Measurements from ENCODE around the gene PGAP1.

DNA sequence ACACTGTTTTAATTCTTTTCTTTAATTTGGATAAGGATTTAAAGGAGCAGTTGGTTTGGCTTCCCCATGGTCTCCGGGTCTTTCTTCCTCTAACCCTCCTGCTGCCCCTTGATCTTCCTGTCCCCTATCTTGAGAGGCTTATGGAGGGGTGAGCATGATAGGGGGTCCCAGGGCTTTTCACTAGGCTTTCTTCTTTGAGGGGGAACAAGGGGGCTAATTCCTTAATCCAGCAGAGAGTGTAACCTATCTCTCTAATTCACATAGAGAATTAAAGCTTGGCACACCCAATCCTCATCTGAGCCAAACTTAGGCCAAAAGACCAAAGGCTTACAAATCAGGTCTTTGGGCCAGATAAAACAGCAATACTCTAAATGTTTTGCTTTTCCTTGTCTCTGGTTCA is 95.8 kb downstream of the PGAP1 start:
- TF ChIP-seq, protein P1, sequence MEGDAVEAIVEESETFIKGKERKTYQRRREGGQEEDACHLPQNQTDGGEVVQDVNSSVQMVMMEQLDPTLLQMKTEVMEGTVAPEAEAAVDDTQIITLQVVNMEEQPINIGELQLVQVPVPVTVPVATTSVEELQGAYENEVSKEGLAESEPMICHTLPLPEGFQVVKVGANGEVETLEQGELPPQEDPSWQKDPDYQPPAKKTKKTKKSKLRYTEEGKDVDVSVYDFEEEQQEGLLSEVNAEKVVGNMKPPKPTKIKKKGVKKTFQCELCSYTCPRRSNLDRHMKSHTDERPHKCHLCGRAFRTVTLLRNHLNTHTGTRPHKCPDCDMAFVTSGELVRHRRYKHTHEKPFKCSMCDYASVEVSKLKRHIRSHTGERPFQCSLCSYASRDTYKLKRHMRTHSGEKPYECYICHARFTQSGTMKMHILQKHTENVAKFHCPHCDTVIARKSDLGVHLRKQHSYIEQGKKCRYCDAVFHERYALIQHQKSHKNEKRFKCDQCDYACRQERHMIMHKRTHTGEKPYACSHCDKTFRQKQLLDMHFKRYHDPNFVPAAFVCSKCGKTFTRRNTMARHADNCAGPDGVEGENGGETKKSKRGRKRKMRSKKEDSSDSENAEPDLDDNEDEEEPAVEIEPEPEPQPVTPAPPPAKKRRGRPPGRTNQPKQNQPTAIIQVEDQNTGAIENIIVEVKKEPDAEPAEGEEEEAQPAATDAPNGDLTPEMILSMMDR (IDR thresholded peaks at IDR 0.05; ENCODE audit: borderline replicate concordance, extremely low read depth, low read length, poor library complexity, severe bottlenecking) = no peak
- no peak for TF ChIP-seq EZH2 (IDR thresholded peaks at IDR 0.05; ENCODE audit: borderline replicate concordance, low read depth, low read length, severe bottlenecking)

All from DND-41 (cell line).